ENCODE results near the gene SIAH3. TPM values are rescaled to one million over a fixed set of nuclear protein-coding genes. Genes with fewer than 3 reads are reported as not detected.

SIAH3 gene
- total RNA-seq, 2 experiments from 2014 or later, result not detected

GRCh38 chr13:45773236-45773635, 78.3 kb downstream of the SIAH3 start:
- no peak overlapping the region for H3K27ac ChIP-seq (ENCODE audit: low read depth, low read length, poor library complexity, severe bottlenecking)
- H3K36me3 ChIP-seq (ENCODE audit: insufficient read depth, low read length), result no peaks in the 10 kb centered on the region
- ChIA-PET CTCF (ENCODE audit: unreplicated experiment) (no interaction called here), POLR2A (no interaction called here)
- no peak overlapping the region for H3K4me2 ChIP-seq (ENCODE audit: low read length)
- no TSS peak for BruUV-seq (replicated peaks)
- no peaks in the 10 kb centered on the region for H3K79me2 ChIP-seq (ENCODE audit: insufficient read depth, low read depth, low read length)
- no peaks in the 10 kb centered on the region for H3K4me1 ChIP-seq (ENCODE audit: insufficient read depth, low read length, poor library complexity, severe bottlenecking)
- intact Hi-C loops (cut with micrococcal nuclease; ENCODE audit: unreplicated experiment), result no loop called here
- H2AFZ ChIP-seq (ENCODE audit: low read length), result no peak overlapping the region
- H3K9me3 ChIP-seq (ENCODE audit: low read length), result no peaks in the 10 kb centered on the region
- no peak for DNase-seq (ENCODE audit: low spot score)
- H4K20me1 ChIP-seq (ENCODE audit: insufficient read depth, low read length), result no peaks in the 10 kb centered on the region; the same call in 1 of the 2 replicates
- TF ChIP-seq EZH2phosphoT487 (IDR thresholded peaks at IDR 0.05; ENCODE audit: borderline replicate concordance, low read depth, low read length), result no peak
- TF ChIP-seq, protein P1, sequence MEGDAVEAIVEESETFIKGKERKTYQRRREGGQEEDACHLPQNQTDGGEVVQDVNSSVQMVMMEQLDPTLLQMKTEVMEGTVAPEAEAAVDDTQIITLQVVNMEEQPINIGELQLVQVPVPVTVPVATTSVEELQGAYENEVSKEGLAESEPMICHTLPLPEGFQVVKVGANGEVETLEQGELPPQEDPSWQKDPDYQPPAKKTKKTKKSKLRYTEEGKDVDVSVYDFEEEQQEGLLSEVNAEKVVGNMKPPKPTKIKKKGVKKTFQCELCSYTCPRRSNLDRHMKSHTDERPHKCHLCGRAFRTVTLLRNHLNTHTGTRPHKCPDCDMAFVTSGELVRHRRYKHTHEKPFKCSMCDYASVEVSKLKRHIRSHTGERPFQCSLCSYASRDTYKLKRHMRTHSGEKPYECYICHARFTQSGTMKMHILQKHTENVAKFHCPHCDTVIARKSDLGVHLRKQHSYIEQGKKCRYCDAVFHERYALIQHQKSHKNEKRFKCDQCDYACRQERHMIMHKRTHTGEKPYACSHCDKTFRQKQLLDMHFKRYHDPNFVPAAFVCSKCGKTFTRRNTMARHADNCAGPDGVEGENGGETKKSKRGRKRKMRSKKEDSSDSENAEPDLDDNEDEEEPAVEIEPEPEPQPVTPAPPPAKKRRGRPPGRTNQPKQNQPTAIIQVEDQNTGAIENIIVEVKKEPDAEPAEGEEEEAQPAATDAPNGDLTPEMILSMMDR (conservative IDR thresholded peaks at IDR 0.05; ENCODE audit: low read length), result no peak
- no peak overlapping the region for H3K4me3 ChIP-seq (ENCODE audit: low read depth, low read length, poor library complexity, severe bottlenecking)
- no peaks in the 10 kb centered on the region for H3K9me2 ChIP-seq (ENCODE audit: insufficient read depth, low read length)

DNA sequence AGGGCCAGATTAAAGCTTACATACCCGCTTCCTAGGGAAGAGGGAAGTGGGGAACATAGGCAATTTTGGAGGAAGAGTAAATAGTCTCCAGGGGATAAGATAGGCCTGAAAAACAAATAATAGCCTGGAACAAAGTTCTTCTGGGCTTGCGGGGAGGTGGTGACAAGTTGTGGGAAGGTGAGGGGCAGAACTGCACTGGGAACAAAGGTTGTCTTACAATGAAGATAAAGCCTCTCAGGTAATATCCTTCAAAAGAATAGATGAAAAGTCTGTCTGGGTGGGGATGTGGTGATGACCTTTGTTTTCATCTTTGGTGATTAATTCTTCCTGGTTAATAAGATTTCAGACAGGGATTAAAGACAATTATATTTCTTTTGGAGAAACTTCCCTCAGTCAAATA, 80.7 kb downstream of the SIAH3 start:
- H3K79me2 ChIP-seq (ENCODE audit: insufficient read depth, low read depth, low read length), result no peaks in the 10 kb centered on the region
- H3K4me1 ChIP-seq (ENCODE audit: insufficient read depth, low read length, poor library complexity, severe bottlenecking), result no peaks in the 10 kb centered on the region
- BruUV-seq (replicated peaks), result no TSS peak
- H3K36me3 ChIP-seq (ENCODE audit: insufficient read depth, low read length), result no peaks in the 10 kb centered on the region
- no peak overlapping the region for H3K4me3 ChIP-seq (ENCODE audit: low read depth, low read length, poor library complexity, severe bottlenecking)
- no peaks in the 10 kb centered on the region for H3K9me2 ChIP-seq (ENCODE audit: insufficient read depth, low read length)
- no peaks in the 10 kb centered on the region for H3K9me3 ChIP-seq (ENCODE audit: low read length)
- no peak overlapping the region for H3K27ac ChIP-seq (ENCODE audit: low read depth, low read length, poor library complexity, severe bottlenecking)
- no peak overlapping the region for H3K4me2 ChIP-seq (ENCODE audit: low read length)
- H4K20me1 ChIP-seq (ENCODE audit: insufficient read depth, low read length), result no peaks in the 10 kb centered on the region; the same call in 1 of the 2 replicates
- H2AFZ ChIP-seq (ENCODE audit: low read length), result no peak overlapping the region
- TF ChIP-seq EZH2phosphoT487 (IDR thresholded peaks at IDR 0.05; ENCODE audit: borderline replicate concordance, low read depth, low read length), result no peak
- TF ChIP-seq, protein P1 (conservative IDR thresholded peaks at IDR 0.05; ENCODE audit: low read length), result no peak
- no peak for DNase-seq (ENCODE audit: low spot score)
- POLR2A ChIA-PET, result no interaction called here
- intact Hi-C loops (cut with micrococcal nuclease; ENCODE audit: unreplicated experiment), result no loop called here
- CTCF ChIA-PET (ENCODE audit: unreplicated experiment), result no interaction called here

DNA sequence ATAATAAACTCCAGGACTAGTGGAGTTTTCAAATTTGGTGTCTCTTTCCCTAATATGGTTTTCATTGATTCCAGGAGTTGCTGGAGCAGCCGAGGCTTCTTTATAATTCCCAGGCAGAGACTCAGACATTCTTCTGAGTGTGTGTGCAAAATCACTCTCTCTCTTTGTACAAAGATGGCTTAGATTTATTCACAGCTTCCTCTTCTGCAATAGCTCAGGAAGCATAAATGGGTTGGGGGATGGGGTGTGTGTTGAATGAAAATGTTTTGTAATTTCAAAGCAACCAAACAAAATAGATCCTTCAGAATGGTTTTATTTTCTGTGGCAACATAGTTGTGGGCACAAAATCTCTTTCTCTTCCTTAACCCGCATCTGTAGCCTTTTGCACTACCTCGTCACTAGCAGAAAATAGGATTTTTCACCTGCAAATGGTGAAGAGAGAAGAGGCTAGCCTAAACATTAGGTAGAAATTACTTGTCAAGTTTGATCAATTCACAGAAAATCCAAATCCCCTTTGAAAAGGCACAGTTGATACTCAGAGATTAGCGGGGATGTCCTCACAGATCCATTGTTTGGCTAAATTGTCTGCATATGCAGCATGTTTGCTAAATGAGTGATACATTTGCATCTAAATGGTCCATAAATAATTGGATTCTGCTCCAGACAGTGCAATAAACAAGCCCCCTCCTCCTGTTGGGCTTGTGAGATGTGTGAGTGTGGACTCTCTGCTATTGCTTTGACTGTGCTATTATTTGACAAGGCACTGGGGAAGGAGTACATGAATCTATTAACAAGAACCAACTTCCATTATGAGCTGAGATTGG, 82.7 kb downstream of the SIAH3 start:
- Histone ChIP-seq H3K27ac (ENCODE audit: low read depth, low read length, poor library complexity, severe bottlenecking) (no peak overlapping the region), H3K79me2 (ENCODE audit: insufficient read depth, low read depth, low read length) (no peaks in the 10 kb centered on the region), H3K4me2 (ENCODE audit: low read length) (no peak overlapping the region), H3K36me3 (ENCODE audit: insufficient read depth, low read length) (no peaks in the 10 kb centered on the region), H3K4me1 (ENCODE audit: insufficient read depth, low read length, poor library complexity, severe bottlenecking) (no peaks in the 10 kb centered on the region), H3K9me3 (ENCODE audit: low read length) (no peaks in the 10 kb centered on the region), H4K20me1 (ENCODE audit: insufficient read depth, low read length) (no peaks in the 10 kb centered on the region), H3K4me3 (ENCODE audit: low read depth, low read length, poor library complexity, severe bottlenecking) (no peak overlapping the region), H3K9me2 (ENCODE audit: insufficient read depth, low read length) (no peaks in the 10 kb centered on the region), H2AFZ (ENCODE audit: low read length) (no peak overlapping the region)
- ChIA-PET CTCF (ENCODE audit: unreplicated experiment) (no interaction called here), POLR2A (no interaction called here)
- BruUV-seq (replicated peaks), result no TSS peak
- TF ChIP-seq EZH2phosphoT487 (IDR thresholded peaks at IDR 0.05; ENCODE audit: borderline replicate concordance, low read depth, low read length), result no peak
- TF ChIP-seq, protein P1 (conservative IDR thresholded peaks at IDR 0.05; ENCODE audit: low read length), result no peak
- DNase-seq (ENCODE audit: low spot score), result no peak
- intact Hi-C loops (cut with micrococcal nuclease; ENCODE audit: unreplicated experiment), result no loop called here
